Activated CD4-positive, alpha-beta T cell treated with anti-CD3 and anti-CD28 coated beads for 36 hours (primary cell): Measurements from ENCODE around the gene IL20RA. TPM values are rescaled to one million over a fixed set of nuclear protein-coding genes. Genes with fewer than 3 reads are reported as not detected.

Source experiments
- ATAC-seq: fragments of 200-7000 bp; cut with Tn5 transposase; one replicate; pipeline ENCODE4 v1.10.0; 2021; ENCODE audit warnings: mild to moderate bottlenecking, moderate library complexity
- CTCF ChIA-PET: fragments of 350-600 bp; sonication (Branson Sonifier 250); formaldehyde crosslinking; loops from one replicate; lab custom pipeline; 2021; ENCODE audit warnings: antibody characterized with exemption; lab: Charles Lee
- POLR2A ChIA-PET: fragments of 350-600 bp; sonication (Branson Sonifier 250); formaldehyde crosslinking; loops from one replicate; lab custom pipeline; 2021; ENCODE audit warnings: antibody characterized with exemption, inconsistent platforms; lab: Charles Lee
- DNase-seq: peaks from one replicate; pipeline ENCODE4 v3.0.0-alpha.2; 2020
- H3K27ac Mint-ChIP-seq: one replicate; pipeline ENCODE4 v1.8.0; 2021; ENCODE audit warnings: mixed read lengths
- H3K27me3 Mint-ChIP-seq: one replicate; pipeline ENCODE4 v1.8.0; 2021; ENCODE audit warnings: mixed read lengths
- H3K36me3 Mint-ChIP-seq: one replicate; pipeline ENCODE4 v1.8.0; 2021; ENCODE audit warnings: low read depth, mixed read lengths
- H3K4me1 Mint-ChIP-seq: one replicate; pipeline ENCODE4 v1.8.0; 2021; ENCODE audit warnings: mixed read lengths
- H3K4me3 Mint-ChIP-seq: one replicate; pipeline ENCODE4 v1.8.0; 2021; ENCODE audit warnings: mild to moderate bottlenecking, moderate library complexity, mixed read lengths
- H3K9me3 Mint-ChIP-seq: one replicate; pipeline ENCODE4 v1.8.0; 2021; ENCODE audit warnings: low read depth, mixed read lengths
- intact Hi-C, 2 experiments: fragments of 100-400 bp; cut with DNase I in 1 of 2; cut with micrococcal nuclease in 1 of 2; formaldehyde crosslinking; loops; one replicate each; pipeline versions ENCODE4 v1.14.2 to v1.15.1; 2022 to 2024; cut with DNase I, micrococcal nuclease
- total RNA-seq, 2 experiments: library from RNA; stranded (reverse); gene quantifications; one replicate each; pipeline ENCODE4 v1.2.3, GENCODE V29; 2021

IL20RA gene
- total RNA-seq, 2 experiments from 2014 or later = not detected

GRCh38 chr6:137043710-137044365, 927 bp downstream of the IL20RA start:
- Mint-ChIP-seq H3K36me3 (no peaks in the 10 kb centered on the region), H3K4me1 (peaks cover 3% of the 10 kb centered on the region), H3K9me3 (no peaks in the 10 kb centered on the region), H3K27ac (no peak overlapping the region), H3K27me3 (peaks cover 63% of the 10 kb centered on the region), H3K4me3 (peak overlapping the region; percentile 63)
- peak; percentile 42 for ATAC-seq
- CTCF ChIA-PET = interaction anchor here (0.8 kb wide), 1 partner anchor 24 kb away, joined by 3 read pairs; no protein-coding TSS in a partner anchor
- intact Hi-C loops = no loop called here
- POLR2A ChIA-PET = interaction anchor here (0.7 kb wide), 1 partner anchor 17 kb away, joined by 3 read pairs; no protein-coding TSS in a partner anchor
- DNase-seq = peak; percentile 33

GRCh38 chr6:137040393-137040792, 4.4 kb downstream of the IL20RA start:
- ATAC-seq = no peak
- CTCF ChIA-PET = interaction anchor here (1.1 kb wide), 1 partner anchor 397 kb away, joined by 3 read pairs; no protein-coding TSS in a partner anchor
- H3K9me3 Mint-ChIP-seq = no peaks in the 10 kb centered on the region
- intact Hi-C loops = no loop called here
- H3K36me3 Mint-ChIP-seq = no peaks in the 10 kb centered on the region
- no peak overlapping the region for H3K27ac Mint-ChIP-seq
- POLR2A ChIA-PET = no interaction called here
- peaks cover 3% of the 10 kb centered on the region for H3K4me1 Mint-ChIP-seq
- no peak for DNase-seq
- H3K4me3 Mint-ChIP-seq = no peak overlapping the region
- H3K27me3 Mint-ChIP-seq = peaks cover 64% of the 10 kb centered on the region

- Mint-ChIP-seq H3K9me3 (no peaks in the 10 kb centered on the region), H3K36me3 (no peaks in the 10 kb centered on the region), H3K27me3 (peaks cover 61% of the 10 kb centered on the region), H3K4me3 (no peak overlapping the region), H3K27ac (no peak overlapping the region), H3K4me1 (peaks cover 1% of the 10 kb centered on the region)
- POLR2A ChIA-PET = no interaction called here
- no peak for ATAC-seq
- intact Hi-C loops = no loop called here
- no peak for DNase-seq
- CTCF ChIA-PET = no interaction called here
These were observed 5.8 kb downstream of the IL20RA start for GRCh38 chr6:137039010-137039409.

GRCh38 chr6:137036566-137037300, 8.0 kb downstream of the IL20RA start:
- Mint-ChIP-seq H3K9me3 (no peaks in the 10 kb centered on the region), H3K4me3 (no peak overlapping the region), H3K4me1 (peaks cover 9% of the 10 kb centered on the region), H3K36me3 (no peaks in the 10 kb centered on the region), H3K27me3 (peaks cover 51% of the 10 kb centered on the region), H3K27ac (no peak overlapping the region)
- intact Hi-C loops = no loop called here
- CTCF ChIA-PET = interaction anchor here (0.8 kb wide), 1 partner anchor 10 kb away, joined by 3 read pairs; no protein-coding TSS in a partner anchor
- DNase-seq = no peak
- no peak for ATAC-seq
- POLR2A ChIA-PET = no interaction called here

- POLR2A ChIA-PET = no interaction called here
- H3K27me3 Mint-ChIP-seq = peaks cover 40% of the 10 kb centered on the region
- ATAC-seq = peak; percentile 92
- no peak overlapping the region for H3K4me3 Mint-ChIP-seq
- intact Hi-C loops = no loop called here
- no peaks in the 10 kb centered on the region for H3K9me3 Mint-ChIP-seq
- CTCF ChIA-PET = no interaction called here
- H3K27ac Mint-ChIP-seq = no peak overlapping the region
- H3K4me1 Mint-ChIP-seq = peaks cover 9% of the 10 kb centered on the region
- no peaks in the 10 kb centered on the region for H3K36me3 Mint-ChIP-seq
- peak; percentile 75 for DNase-seq
These were observed 10.9 kb downstream of the IL20RA start for GRCh38 chr6:137033828-137034227.

- Mint-ChIP-seq H3K4me1 (peaks cover 12% of the 10 kb centered on the region), H3K27me3 (peaks cover 38% of the 10 kb centered on the region), H3K27ac (no peak overlapping the region), H3K9me3 (no peaks in the 10 kb centered on the region), H3K36me3 (no peaks in the 10 kb centered on the region), H3K4me3 (no peak overlapping the region)
- POLR2A ChIA-PET = no interaction called here
- DNase-seq (no peak), ATAC-seq (no peak)
- CTCF ChIA-PET = no interaction called here
- intact Hi-C loops = no loop called here
These were observed 13.6 kb downstream of the IL20RA start for GRCh38 chr6:137031122-137031521.

- DNase-seq (no peak), ATAC-seq (no peak)
- Mint-ChIP-seq H3K4me1 (peaks cover 10% of the 10 kb centered on the region), H3K4me3 (no peak overlapping the region), H3K27ac (no peak overlapping the region), H3K9me3 (no peaks in the 10 kb centered on the region), H3K27me3 (peaks cover 34% of the 10 kb centered on the region), H3K36me3 (no peaks in the 10 kb centered on the region)
- ChIA-PET POLR2A (no interaction called here), CTCF (interaction anchor here (0.5 to 1.1 kb wide), 3 partner anchors 15 to 443 kb away, joined by 3 read pairs; no protein-coding TSS in a partner anchor)
- intact Hi-C loops = no loop called here
These were observed 15.9 kb downstream of the IL20RA start for GRCh38 chr6:137028912-137029311.

GRCh38 chr6:137025786-137026730, 18.7 kb downstream of the IL20RA start:
- Mint-ChIP-seq H3K4me3 (no peak overlapping the region), H3K27me3 (peaks cover 41% of the 10 kb centered on the region), H3K27ac (no peak overlapping the region), H3K9me3 (no peaks in the 10 kb centered on the region), H3K36me3 (no peaks in the 10 kb centered on the region), H3K4me1 (peaks cover 2% of the 10 kb centered on the region)
- ATAC-seq (no peak), DNase-seq (peak; percentile 7)
- POLR2A ChIA-PET = interaction anchor here (0.6 kb wide), 1 partner anchor 18 kb away, joined by 3 read pairs; no protein-coding TSS in a partner anchor
- intact Hi-C loops = no loop called here
- CTCF ChIA-PET = no interaction called here

GRCh38 chr6:137024237-137024990, 20.4 kb downstream of the IL20RA start:
- Mint-ChIP-seq H3K27ac (no peak overlapping the region), H3K27me3 (peaks cover 37% of the 10 kb centered on the region), H3K36me3 (no peaks in the 10 kb centered on the region), H3K9me3 (no peaks in the 10 kb centered on the region), H3K4me1 (peaks cover 2% of the 10 kb centered on the region), H3K4me3 (no peak overlapping the region)
- intact Hi-C loops = no loop called here
- no peak for DNase-seq
- no peak for ATAC-seq
- CTCF ChIA-PET = interaction anchor here (1.1 kb wide), 1 partner anchor 8 kb away, joined by 4 read pairs; no protein-coding TSS in a partner anchor
- POLR2A ChIA-PET = no interaction called here

- Mint-ChIP-seq H3K4me1 (no peaks in the 10 kb centered on the region), H3K27ac (no peak overlapping the region), H3K4me3 (no peak overlapping the region), H3K9me3 (no peaks in the 10 kb centered on the region), H3K36me3 (no peaks in the 10 kb centered on the region), H3K27me3 (peaks cover 38% of the 10 kb centered on the region)
- ChIA-PET CTCF (no interaction called here), POLR2A (interaction anchor here (0.7 kb wide), 1 partner anchor 199 kb away, joined by 4 read pairs; no protein-coding TSS in a partner anchor)
- ATAC-seq (no peak), DNase-seq (no peak)
- intact Hi-C loops = no loop called here
These were observed 24.0 kb downstream of the IL20RA start for GRCh38 chr6:137020776-137021175.
